HG02571 (cell line): ENCODE results near the gene EID2B.

Experiments
- ATAC-seq: cut with Tn5 transposase; IDR thresholded peaks from one replicate; pipeline ENCODE4 v1.9.1; 2021; ENCODE audit warnings: mild to moderate bottlenecking, moderate library complexity; ENCODE audit not compliant: unreplicated experiment

EID2B gene

GRCh38 chr19:39533003-39533512 is 406 bp upstream of the EID2B start:
- ATAC-seq: no peak

- no peak for ATAC-seq
These were observed 819 bp downstream of the EID2B start for GRCh38 chr19:39531834-39532232.

GRCh38 chr19:39525205-39525604 is 7.4 kb downstream of the EID2B start:
- ATAC-seq: no peak

DNA sequence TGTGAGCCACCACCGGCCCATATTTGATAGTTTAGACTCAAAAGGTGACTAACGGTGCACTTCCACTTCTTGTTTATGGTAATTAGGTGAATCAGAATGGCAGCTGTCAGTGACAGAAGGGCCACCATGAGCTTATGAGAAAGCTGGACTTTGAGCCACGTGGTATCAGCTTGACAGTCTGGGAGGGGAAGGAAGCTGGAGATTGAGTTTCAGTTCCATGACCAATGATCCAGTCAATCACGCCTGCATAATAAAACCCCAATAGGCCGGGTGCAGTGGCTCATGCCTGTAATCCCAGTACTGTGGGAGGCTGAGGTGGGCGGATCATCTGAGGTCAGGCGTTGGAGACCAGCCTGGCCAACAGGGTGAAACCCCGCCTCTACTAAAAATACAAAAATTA is 8.2 kb downstream of the EID2B start:
- no peak for ATAC-seq

GRCh38 chr19:39520541-39521484 is 11.8 kb downstream of the EID2B start:
- ATAC-seq: no peak

DNA sequence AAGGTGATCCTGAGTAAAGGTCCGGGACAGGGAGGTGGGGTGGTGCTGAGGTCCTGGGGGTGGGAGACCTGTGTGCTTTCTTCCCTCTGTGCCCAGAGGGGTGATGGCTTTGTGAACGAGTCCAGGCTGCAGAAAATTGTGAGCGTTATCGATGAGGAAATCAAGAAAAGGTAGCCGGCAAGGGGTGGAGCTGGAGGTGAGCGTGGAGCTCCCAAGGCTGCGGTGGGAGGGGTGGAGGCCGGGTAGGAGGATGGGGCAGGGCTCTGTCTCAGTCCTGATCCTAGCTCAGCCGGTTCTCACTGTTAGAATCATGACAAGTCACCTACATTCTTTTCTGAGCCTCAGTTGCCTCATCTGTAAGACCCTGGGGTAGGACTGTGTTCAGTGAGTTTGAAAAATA is 13.7 kb downstream of the EID2B start:
- ATAC-seq: no peak

DNA sequence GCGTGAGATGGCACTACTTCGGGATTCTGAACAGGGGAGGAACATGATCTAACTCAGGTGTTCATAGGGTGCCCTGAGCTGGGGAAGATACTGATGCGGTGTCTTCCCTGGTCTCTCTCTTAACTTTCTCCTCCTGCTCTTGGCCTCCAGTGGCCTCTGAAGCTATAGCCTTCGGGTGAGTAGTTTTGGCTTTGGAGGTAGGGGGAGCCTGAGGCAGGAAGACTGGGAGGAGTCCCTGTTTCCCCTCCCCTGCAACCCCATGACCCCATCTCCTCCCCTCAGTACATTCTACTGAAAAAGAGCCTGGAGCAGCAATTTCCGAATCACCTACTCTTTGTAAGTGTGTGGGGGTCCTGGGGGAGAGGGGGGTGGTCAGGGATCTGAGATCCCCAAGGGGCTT is 14.2 kb downstream of the EID2B start:
- no peak for ATAC-seq

DNA sequence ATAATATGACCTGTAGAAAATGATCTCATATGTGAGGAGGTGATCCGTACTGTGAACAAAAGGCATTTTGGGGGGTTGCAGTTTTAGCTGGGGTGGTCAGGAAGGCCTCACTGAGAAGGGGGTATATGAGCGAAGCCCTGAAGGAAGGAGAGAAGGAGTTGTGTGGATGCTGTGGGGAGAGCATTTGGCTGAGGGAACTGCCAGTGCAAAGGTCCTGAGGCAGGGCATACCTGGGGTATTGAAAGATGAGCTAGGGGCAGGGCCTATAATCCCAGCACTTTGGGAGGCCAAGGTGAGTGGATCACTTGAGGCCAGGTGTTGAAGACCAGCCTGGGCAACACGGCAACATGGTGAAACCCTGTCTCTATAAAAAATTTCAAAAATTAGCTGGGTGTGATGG is 15.2 kb downstream of the EID2B start:
- ATAC-seq: no peak

DNA sequence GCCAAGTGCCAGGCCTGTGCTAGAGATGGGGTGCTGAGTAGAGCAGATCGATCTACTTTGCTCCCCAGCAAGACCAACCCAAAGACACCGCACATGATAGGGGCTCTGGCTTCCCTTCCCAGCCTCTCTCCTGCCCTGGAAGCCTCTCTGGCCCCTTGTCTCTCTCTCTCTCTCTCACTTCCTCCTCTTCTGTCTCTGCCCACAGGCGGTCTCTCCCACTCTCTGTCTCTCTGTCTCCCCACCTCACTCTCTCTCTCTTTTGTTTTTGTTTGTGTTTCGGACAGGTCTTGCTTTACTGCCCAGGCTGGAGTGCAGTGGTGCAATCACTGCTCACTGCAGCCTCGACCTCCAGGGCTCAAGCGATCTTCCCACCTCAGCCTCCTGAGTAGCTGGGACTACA is 16.4 kb downstream of the EID2B start:
- ATAC-seq: no peak

GRCh38 chr19:39515551-39516191 is 17.0 kb downstream of the EID2B start:
- ATAC-seq: no peak

DNA sequence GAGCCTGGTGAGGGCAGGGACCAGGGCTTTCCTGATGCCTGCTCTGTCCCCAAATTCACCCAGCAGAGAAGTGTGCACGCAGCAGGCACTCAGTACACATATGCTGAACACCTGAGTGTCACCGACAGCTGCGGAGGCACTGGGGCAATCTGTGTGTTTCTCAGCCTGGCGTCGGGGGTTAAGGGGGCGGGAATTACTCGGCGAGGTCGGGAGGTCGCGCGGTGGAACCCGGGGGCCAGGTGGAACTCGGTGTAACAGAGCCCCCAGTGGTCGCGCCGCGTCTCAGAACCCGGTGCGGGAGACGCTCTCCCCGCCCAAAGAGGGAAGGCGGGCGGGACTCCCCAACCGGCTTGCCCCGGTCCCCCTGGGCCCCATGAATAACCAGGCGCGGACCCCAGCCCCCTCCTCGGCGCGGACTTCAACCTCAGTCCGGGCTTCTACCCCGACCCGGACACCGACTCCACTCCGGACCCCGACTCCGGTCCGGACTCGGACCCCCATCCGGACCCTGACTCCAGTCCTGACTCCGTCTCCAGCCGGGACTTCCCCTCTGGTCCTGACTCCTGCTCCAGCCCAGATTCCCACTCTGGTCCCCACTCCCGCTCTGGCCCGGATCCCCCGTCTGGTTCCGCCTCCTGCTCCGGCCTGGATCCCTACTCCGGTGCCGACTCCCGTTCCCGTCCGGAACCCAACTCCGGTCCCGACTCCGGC is 17.7 kb downstream of the EID2B start, which contains the start of gene SELENOV:
TSS of gene SELENOV (plus strand) at position 300 of the 711 bp plus-strand sequence. CDS start at position 374, 74 bp downstream.
- ATAC-seq: no peak

DNA sequence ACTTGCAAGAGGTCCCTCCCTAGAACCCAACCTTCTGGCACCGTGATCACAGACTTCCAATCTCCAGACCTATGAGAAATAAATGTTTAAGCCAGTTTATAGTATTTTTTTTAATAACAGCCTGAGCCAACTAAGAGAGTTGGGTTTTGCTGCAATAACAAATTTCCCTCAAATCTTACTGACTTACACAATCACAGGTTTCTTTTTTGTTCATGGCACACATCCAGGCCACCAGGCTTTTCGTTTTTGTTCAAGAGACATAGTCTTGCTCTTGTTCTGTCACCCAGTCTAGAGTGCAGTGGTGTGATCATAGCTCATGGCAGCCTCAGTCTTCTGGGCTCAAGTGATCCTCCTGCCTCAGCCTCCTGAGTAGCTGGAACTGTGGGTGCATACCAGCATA is 19.7 kb downstream of the EID2B start:
- no peak for ATAC-seq

GRCh38 chr19:39509233-39509632 is 23.4 kb downstream of the EID2B start:
- ATAC-seq: no peak

DNA sequence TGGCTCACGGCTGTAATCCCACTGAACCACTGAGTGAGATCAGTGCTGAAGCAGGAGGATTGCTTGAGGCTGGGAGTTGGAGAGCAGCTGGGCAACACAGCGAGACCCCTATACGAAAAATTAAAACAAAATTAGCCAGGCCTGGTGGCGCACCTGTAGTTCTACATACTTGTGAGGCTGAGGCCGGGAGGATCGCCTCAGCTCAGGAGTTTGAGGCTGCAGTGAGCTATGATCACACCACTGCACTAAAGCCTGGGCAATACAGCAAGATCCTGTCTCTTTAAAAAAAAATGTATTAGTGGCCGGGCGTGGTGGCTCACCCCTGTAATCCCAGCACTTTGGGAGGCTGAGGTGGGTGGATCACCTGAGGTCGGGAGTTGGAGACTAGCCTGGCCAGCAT is 24.0 kb downstream of the EID2B start:
- ATAC-seq: no peak

DNA sequence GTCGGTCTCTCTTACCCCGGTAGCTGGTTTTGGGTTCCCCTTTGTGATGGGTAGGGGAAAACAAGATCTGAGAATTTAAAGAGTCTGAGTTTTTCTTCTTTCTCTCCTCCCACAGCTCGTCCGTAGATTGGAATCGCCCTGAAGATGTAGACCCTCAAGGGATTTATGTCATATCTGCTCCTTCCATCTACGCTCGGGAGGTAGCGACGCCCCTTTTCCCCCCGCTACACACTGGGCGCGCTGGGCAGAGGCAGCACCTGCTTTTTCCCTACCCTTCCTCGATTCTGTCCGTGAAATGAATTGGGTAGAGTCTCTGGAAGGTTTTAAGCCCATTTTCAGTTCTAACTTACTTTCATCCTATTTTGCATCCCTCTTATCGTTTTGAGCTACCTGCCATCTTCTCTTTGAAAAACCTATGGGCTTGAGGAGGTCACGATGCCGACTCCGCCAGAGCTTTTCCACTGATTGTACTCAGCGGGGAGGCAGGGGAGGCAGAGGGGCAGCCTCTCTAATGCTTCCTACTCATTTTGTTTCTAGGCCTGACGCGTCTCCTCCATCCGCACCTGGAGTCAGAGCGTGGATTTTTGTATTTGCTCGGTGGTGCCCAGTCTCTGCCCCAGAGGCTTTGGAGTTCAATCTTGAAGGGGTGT is 24.8 kb downstream of the EID2B start:
- no peak for ATAC-seq

- no peak for ATAC-seq
These were observed 25.5 kb downstream of the EID2B start for GRCh38 chr19:39506944-39507714.

GRCh38 chr19:39506598-39506943 is 26.1 kb downstream of the EID2B start:
- ATAC-seq: no peak

GRCh38 chr19:39502640-39503417 is 29.8 kb downstream of the EID2B start:
- no peak for ATAC-seq

DNA sequence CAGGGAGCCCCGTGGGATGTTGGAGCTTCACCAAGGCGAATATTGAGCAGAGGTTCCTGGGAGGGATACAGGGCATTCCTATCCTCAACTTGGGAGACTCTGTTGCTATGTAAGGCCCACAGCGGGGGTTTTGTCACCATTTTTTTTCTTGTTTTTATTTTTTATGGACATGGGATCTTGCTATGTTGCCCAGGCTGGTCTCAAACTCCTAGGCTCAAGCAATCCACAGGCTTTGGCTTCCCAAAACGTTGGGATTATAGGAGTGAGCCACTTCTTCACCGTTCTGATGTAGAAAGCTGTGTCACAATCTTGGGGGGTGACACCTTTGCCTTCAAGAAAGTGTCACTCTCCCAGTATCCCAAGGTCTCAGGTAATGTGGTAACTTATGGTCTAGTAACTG is 31.3 kb downstream of the EID2B start:
- ATAC-seq: no peak
